GM03348 (cell line): ENCODE data around the gene TNS3.

Experiments
- DNase-seq: peaks from one replicate; pipeline ENCODE4 v3.0.0; 2012; ENCODE audit warnings: low spot score

The TNS3 gene

DNA sequence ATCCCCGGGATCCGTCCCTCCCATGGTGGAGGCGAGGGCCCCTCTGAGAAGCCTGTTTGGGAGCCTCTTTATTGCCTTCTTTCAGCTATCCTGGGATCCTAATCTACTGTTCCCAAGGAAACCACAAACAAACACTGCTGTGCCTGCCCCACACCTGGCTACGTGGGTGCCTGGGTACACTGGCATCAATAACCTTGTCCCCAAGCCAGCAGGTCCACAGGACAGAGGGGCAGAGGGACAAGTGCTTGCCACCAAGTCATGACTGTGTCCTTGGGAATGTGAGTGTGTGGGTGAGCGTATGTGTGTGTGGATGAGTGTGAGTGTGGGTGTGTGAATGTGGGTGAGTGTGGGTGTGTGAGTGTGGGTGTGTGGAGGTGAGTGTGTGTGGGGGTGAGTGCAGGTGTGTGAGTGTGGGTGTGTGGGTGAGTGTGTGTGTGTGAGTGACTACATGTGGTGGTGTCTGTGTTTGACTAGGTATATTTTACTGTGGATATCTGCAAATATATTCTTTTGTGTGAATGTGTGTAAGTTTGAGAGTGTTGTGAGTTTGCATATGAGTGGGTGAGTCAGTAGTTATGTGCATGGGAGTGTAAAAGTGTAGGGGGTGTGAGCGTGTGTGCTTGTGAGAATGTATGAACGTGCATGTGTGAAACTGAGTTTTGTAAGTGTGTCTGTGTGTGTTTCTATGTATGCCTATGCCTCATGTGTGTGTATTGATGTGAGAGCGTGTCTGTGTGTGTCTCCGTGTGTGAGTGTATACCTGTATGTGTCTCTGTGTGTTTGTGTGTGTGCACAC, 96.1 kb downstream of the TNS3 start:
- no peak for DNase-seq

DNA sequence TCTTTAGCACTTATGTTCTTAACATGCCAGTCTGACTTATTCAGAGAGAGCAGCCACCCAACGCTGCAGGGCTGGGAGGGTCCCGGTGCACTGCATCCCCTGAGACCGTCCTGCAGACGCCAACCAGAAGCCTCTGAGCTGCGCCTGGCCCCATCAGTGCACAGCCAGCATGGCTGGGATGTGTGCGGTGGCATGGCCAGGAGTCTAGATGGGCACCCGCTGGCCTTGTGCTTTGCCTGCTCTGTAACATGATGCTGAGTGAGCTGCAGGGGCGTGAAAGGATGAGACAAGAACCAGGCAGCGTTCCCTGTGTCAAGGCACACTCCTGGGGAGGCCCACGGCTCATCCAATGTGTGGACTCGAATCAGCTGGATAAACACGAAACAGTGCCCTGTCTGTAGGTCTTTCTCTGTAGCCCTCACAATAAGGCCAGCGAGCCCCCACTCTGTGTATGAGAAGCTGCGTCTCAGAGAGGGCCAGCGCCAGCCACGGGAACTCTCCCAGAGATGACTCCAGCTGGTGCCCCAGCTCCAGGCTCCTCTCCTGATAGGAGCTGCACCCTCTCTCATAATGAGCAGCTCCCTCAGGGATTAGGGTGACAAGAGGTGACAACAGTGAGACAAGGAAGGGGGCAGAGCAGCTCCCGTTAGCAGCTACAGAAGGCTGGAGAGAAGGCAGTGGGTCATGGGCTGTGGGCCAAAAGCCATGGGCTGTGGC, 96.8 kb downstream of the TNS3 start:
- DNase-seq, result no peak

DNA sequence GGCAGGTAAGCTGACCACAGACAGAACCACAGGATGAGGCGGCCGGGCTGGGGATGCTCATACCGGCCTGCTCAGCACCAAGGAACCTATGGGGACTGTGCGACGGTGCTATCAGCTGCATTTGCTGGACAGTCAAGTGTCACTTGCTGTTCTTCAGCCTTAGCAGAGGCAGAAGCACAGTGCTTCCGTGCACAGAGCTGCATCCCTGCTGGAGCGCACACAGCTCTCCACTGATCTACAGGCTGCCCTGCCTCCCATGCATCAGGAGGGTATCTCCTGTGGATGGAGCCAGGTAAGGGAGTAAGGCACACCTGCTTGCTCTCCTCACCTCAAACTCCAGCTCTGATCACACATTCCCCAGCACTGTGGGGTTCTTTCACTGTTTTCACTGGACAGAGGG, 97.5 kb downstream of the TNS3 start:
- no peak for DNase-seq

DNA sequence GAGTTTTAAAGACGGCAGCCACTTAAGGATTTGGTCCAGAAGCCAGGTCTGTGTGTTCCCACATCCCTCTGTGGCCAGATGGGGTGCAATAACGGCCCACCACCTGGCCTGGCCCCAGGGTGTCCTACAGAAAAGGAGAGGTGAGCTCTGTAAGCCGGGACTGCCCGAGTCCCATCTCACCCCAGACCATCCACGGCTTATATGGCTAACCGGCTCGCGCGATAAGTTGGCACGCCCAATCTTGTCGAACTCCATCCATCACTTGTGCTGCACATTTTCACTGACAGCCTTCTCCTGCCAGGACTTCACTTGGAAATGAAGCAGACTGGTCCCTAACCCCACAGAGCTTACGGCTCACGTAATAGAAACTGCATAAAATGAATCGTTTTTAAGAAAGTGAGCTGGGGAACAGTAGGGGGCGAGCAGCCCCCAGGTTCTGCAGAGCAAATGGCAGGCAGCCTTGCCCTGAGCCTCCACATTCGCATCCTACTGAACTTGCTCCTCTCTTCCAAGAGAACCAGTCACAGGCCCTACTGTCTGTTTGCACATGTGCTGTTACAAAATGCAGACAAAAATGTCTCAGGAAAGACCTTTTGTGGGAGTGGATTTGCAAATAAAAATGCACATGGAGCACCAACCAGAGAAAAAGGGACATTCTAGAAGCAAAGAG, 98.2 kb downstream of the TNS3 start:
- no peak for DNase-seq

DNA sequence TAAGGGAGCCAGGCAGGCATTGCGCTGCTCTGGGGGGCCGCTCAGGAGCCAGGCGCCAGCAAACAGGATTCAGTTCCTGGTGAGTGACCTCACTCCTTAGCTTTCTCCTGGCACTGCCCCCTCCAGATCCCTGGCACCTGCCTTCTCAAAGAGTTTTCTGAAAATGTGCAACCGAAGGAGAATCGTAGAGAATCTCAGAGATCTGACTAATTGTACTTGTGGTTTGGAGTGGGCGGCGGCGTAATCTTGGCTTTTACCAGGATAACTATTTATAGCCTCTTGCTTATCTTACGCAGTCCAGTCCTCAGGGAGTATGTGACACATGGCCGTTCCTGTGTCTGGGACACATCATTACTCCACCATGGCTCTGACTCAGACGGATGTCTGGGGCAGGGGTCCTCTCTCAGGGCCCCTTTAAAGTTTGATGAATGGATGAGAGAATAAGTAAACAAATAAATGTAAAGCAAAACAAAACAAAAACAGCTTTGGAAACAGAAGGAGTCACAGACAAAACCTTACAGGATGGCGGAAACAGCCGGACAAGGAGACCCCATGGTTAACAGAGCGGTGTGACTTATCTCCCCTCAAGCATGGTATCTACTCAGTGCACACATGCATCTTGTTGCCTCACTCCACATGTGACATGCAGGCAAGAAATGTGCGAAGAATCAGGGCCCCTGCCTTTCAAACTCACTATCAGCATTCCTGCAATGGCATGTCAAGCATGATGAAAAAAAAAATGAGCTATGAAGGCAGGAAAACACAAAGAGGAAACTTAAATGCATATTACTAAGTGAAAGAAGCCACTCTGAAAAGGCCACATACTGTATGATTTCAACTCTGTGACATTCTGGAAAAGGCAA, 99.7 kb downstream of the TNS3 start:
- peak; percentile 82 for DNase-seq

DNA sequence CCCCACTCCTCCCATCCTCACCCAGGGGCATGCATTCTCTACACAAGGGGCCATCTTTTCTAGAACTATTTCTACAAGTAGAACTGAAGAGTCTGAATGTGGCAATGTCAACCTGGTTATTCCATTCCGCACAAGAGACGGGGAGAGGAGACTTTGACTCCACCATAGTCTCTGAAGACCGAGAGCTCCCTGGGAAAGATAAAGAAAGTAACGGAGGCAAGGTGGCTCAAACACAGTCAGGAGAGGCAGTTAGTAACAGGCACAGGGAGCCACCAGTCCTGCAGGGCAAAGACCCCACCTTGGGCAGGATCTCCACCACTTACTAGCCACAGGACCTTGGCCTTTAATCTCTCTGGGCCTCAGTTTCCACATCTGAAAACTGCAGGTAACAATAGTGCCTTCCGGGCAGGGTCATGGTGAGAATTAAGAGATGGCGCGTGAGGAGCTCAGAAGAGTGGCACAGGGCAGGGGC, 100.3 kb downstream of the TNS3 start:
- DNase-seq, result no peak

DNA sequence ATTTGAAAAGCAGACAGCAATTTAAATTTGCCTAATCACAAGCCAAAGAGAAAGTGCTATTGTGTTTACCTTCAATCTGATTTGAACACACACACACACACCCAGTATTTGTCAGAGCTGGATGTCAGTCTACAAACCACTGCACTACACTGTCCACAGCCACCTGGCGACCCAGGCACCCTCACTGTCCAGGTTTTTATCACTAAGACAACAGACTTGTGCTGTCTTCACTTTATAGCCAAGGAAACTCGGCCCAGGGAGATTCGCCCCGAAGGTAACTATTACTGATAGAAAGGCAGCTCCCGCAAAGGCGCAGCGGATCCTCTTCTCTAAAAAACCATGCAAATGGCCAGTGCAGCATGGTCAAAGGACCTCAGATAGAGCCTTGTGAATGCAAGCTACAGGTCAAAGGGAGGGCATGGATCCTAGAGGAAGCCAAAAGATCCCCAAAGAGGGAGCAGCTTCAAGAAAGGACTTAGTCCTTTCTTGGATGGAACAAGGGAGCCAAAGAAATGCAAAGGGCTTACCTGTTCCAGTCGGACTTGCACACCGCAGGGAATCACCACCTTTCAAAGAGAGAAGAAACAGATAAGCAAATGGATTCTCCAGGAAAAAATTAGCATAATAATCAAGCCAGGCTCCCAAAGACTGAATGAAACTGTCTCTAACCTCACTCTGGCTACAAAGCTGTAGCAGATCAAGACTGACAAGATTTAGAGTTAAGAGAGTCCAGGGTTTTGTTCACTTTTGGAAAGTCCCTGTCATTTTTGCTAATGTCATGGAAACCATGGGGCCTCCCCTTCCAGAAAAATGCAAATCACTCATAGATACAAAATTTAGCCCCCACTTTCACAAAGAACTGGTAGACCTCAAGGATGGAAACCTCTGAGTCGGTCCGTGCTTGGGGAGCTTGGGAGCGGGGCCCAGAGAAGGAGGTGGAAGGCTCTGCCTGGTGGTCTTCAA, 101.1 kb downstream of the TNS3 start:
- no peak for DNase-seq

DNA sequence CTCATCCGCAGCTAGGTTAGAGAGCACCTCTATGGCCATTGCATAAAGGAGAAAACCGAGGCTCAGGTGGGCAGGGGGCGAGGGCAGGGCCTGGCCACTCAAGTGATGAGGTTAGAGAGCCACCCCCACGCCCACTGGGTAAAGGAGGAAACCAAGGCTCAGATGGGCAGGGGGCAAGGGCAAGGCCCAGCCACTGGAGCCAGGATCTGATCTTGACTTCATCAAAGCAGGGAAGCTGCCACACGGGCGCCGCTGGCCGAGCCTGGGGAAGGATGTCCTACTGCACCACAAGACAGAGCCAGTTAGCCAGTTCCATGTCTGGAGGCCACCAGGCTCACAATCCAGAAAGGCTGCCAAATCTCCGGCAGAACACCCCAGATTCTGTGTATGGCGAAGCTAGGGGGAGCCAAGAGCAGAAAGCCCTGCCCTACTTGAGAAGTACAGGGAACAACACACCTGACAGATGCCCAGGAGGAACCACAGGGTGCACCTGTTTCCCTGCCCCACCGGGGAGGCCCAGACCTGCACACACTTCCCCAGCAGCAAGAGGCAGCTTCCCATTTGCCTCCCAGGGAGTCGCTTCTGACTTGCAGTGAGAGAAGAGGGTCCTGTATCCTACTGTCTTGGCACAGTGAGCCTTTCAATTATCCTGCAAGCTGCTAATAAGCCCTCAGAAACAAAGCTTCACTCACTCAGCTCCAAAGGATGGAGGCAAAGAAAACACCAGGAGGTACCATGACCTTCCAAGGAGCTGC, 101.9 kb downstream of the TNS3 start:
- no peak for DNase-seq

DNA sequence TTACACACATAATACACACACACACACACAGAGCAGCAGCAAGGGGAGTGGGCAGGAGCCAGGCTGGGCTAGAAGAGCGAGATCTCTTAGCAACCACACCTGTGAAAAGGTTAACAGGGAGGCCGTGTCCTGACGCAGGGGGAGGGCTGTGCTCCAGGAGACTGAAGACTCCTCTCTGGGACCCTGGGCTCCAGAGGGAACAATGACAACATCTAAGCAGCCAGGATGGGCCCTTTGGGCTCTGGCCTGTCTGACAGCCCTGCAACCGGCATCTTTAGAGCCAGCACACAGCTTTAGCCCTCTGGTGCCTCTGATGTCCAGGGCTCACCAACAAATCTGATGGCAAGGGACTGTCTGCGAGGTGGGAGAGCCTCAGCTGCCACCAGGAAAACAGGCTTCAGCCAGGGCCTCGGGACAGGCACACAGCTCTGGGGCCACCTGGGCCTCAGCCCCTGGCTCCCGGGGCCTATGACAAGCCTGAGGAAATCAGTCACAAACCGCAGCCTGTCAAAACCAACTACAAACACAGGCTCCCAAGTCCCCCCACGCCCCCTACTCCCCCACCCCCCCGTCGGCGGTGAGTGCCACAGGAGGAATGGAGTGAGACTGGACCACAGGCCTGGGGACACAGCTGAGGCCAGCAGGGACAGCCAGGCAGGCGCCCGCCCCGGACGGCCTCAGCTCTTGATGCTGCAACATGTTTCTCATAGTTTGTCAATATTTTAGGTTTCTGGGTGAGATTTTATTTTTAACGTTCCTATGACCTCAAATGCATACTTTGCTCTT, 102.8 kb downstream of the TNS3 start:
- DNase-seq, result no peak

DNA sequence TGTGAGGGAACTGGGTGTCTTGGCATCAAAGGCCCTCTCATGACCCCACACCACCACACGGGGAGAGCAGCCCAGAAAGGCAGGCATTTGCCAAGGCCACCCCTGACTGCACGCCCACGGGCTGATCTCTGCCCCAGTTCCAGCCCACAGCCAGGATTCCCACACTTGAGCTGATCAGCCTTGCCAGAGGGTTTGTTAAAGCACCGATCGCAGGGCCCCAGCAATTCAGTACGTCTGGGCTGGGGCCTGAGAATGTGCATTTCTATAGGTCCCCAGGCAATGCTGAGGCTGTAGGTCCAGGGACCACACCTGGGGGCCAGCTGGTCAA, 103.9 kb downstream of the TNS3 start:
- peak; percentile 46 for DNase-seq

DNA sequence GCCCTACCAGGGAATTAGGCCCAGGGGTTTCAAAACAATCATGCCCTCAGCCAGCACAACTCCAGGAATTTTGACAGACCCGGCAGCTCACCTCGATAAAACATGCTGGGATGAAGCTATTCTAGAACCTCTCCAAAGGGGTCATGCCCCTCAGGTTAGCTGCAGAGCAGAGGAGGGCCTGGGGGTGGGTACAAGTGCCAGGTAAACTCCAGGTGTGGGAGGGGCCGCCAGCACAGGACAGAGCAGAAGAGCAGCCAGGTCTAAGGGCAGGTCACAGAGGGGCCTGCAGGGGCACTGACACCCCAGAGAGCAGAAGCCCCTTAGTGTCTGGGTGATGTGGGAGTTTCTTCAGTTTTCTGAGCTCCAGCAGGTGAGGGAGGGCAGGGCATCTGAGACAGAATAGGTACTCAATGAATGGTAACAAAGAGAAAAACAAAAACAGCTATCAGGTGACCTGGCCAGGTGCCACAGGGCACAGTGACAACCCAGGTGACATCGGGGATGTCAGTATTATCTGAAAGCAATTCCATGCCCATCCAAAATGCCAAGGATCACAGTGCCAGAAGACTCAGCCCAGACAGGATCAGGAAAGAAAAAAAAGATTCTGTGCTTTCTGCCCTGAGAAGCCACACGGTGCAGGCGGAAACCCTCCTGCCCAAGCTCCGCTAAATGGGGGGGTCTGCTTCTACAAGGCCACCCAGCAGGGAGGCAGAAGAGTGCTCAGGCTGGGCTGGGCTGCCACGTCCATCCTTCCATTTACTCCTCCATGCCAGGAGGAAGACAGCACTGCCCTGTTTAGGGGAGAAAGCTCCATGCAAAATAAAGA, 104.5 kb downstream of the TNS3 start:
- DNase-seq, result no peak

DNA sequence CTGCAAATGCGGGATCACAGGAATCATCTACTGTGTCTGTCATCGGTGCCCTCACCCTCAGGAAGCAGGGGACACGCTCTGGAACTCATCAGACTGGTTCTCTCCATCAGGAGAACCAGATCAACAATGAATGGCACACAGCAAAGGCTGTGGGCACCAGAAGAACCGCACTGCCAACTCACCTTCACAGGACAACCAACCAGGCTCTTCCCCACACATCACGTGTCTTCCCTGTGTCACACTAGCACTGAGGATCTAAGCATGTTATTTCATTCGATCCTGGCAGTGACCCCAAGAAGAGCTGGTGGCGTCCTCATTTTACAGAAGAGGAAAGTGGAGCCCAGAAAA, 106.1 kb downstream of the TNS3 start:
- DNase-seq, result no peak

DNA sequence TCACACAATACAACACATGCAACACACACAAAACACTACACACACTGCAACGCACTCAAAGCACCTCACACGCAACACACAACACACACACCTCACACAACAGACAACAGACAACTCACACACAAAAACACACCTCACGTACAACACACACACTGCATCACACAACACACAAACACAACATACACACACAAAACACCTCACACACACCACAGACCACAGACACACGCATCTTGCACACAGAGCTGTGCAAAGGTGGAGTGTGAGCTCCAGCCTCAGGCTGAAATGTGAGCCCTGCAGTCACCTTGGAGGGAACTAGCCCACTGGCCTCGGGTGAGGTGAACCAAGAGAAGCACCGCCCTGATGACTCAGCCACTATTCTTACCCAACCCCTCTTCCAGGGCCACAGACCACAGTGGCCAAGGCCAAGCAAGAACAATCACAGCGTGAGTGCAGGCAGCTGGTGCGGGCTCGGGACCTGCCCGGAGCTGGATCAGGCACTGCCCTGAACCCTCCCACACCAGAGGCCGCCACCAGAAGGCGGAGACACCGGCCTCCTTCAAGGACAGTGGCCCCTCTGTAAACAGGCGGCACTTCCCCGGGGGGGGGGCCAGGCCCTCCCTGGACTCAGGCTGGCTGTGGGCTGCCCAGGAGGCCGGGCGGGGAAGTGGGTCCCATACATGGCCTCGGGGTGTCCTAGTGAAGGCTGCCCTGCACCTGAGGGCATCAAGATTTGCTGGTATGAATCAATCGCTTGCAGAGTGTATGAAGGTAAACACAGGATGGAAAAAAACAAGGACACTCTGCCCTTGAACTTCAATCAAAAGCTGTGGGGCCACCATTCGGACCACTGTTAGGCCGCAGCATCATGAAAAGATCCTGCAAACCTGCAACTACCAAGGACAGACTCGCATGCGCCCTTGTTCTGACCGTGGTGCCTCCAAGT, 106.7 kb downstream of the TNS3 start:
- DNase-seq, result peak; percentile 94

DNA sequence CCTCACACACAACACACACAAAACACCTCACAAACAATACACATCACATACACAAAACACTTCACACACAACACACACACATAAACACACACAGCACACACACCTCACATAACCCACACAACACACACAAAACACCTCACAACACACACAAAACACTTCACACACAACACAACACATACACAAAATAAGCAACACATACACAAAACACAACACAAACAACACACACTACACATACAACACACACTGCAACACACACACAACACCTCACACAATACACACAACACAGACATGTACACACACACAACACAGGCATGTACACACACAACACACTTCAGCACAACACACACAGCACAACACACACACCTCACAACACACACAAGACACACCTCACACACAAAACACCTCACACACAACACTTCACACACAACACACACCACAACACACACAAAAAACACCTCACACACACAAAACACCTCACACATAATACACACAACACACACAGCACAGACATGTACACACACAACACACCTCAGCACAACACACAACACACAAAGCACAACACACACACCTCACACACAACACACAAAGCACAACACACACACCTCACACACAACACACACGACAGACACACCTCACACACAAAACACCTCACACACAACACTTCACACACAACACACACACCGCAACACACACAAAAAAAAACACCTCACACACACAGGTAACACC, 107.5 kb downstream of the TNS3 start:
- DNase-seq, result no peak

DNA sequence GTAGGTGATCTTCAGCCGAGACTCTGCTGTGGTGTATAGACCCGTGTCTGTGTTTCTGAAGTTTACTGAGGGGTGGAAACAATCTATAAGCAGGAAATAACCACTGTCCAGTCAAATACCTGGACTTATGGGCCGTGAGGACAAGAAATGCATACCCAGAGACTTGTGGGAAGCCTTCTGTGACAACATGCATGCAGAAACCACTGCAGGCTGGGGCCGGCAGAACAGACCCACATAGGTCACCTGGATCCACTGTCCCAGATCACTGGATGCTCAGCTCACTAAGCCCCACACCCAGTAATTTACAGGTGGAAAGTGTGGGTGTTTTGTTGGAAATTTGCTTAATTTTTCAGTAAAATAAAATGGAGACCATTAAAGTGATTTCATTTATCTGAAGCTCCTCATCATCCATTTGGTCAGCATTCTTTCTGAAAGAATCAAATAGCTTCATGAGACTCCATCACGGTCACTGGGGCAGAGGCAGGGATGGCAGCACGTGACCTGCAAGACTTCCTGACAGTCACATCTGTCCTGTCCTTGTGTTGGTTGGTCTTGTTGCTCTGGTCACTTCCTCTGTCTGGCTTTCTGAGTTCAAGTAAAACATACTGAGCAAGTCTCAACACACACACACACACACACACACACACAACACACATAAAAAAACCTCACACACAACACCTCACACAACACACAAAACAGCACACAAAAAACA, 108.3 kb downstream of the TNS3 start:
- no peak for DNase-seq
